GM12865 (cell line): Measurements from ENCODE around the gene LRRC59.
A peak's percentile ranks its signal among the peaks of the same experiment; 100 is the strongest.
"Not testable (repeated sequence)": the region's sequence is repeated elsewhere in the genome, so short reads cannot be mapped to it uniquely, and the experiment has no call there.

ENCODE experiments used
- DNase-seq: peaks from one replicate; pipeline ENCODE4 v3.0.0; 2010; ENCODE audit warnings: low read depth
- H3K4me3 ChIP-seq: 2 replicates; pipeline ENCODE4 v1.5.1; 2011; ENCODE audit warnings: mild to moderate bottlenecking, low read depth, low read length, control low read depth
- TF ChIP-seq, protein P1 (sequence below): IDR thresholded peaks from 2 replicates; pipeline ENCODE4 v1.5.1; 2011; ENCODE audit warnings: low read length, control low read depth, low read depth, inconsistent platforms; ENCODE audit not compliant: insufficient read depth; ENCODE audit errors: missing control alignments

LRRC59 gene

DNA sequence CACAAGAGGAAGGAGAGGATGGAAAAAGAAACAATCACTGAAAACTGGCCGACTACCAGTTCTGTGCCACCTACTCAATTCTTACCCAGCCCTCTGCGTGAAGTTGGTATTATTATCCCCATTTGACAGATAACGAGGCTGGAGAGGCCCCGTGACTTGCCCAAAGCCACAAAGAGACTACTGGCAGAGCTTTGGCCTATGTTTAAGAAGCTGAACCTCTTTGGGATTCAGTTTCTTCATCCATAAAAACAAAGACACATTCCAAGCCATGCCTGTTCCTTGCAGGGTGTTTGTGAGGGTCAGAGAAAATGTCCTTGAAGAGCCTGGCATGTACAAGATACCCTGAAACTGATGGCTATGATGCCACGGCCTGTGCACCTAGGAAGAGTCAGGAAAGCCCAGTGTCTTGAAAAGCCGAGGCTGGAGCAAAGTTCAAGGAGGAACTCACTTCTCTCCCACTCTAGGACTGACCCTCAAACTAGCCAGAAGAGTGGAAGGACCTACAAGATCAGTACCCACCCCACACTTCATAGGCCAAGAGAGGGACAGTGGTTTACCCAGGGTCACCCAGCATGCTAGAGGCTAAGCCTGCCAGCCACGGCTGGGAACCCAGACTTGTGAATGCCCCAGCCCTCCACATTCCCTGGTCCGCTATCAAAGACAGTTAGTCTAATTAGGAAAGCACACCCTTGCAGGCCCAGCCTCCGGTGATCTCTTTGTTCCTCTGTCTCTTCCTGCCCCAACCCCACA is 27.1 kb upstream of the LRRC59 start:
- H3K4me3 ChIP-seq: no peak overlapping the region
- no peak for DNase-seq
- TF ChIP-seq, protein P1, sequence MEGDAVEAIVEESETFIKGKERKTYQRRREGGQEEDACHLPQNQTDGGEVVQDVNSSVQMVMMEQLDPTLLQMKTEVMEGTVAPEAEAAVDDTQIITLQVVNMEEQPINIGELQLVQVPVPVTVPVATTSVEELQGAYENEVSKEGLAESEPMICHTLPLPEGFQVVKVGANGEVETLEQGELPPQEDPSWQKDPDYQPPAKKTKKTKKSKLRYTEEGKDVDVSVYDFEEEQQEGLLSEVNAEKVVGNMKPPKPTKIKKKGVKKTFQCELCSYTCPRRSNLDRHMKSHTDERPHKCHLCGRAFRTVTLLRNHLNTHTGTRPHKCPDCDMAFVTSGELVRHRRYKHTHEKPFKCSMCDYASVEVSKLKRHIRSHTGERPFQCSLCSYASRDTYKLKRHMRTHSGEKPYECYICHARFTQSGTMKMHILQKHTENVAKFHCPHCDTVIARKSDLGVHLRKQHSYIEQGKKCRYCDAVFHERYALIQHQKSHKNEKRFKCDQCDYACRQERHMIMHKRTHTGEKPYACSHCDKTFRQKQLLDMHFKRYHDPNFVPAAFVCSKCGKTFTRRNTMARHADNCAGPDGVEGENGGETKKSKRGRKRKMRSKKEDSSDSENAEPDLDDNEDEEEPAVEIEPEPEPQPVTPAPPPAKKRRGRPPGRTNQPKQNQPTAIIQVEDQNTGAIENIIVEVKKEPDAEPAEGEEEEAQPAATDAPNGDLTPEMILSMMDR: no peak

DNA sequence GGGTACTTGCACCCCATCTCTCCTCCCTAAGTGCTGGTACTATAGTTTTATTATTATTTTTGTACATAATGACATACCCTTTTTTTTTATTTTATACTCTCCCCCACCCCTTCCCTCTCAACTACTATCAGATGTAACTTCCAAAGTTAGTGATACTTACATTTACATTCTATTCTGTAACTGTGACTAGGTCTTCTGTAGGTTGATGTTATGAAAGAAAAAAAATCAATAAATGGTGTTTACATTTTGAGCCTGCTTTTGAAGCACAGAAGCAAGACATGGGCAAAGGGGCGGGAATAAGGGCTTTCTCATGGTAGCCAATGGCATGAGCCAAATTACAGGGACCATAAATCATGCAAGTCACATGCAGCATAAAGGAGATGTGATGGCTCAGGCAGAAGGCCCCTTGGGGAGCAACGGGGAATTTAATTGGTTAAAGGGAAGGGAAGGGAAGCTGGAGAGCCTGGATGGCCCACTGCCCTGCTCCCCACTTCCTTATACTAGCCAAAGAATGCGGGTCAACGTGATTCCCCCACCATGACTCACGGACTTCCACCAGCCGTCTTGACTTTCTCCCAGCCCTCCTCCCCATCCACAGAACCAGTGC is 26.3 kb upstream of the LRRC59 start:
- TF ChIP-seq, protein P1: no peak
- H3K4me3 ChIP-seq: no peak overlapping the region
- DNase-seq: no peak

DNA sequence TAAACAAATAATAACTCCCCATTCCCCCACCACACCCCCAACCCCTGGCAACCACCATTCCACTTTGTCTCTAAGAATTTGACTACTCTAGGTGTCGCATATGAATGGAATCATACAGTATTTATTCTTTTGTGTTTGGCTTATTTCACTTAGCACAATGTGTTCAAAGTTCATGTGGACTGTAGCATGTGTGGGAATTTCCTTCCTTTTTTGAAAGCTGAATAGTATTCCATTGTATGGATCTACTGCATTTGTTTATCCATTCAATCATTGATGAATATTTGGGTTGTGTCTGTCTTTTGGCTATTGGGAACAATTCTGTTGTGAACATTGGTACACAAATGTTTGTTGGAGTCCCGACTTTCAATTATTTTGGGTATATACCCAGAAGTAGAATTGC is 25.4 kb upstream of the LRRC59 start:
- TF ChIP-seq, protein P1: no peak
- no peak for DNase-seq
- no peak overlapping the region for H3K4me3 ChIP-seq

- H3K4me3 ChIP-seq: peak overlapping the region; percentile 40
- DNase-seq: peak; percentile 32
- TF ChIP-seq, protein P1: no peak
These were observed 24.2 kb upstream of the LRRC59 start for GRCh38 chr17:50421308-50422051.

- no peak overlapping the region for H3K4me3 ChIP-seq
- TF ChIP-seq, protein P1: no peak
- DNase-seq: no peak
These were observed 23.2 kb upstream of the LRRC59 start for GRCh38 chr17:50420419-50421112.

DNA sequence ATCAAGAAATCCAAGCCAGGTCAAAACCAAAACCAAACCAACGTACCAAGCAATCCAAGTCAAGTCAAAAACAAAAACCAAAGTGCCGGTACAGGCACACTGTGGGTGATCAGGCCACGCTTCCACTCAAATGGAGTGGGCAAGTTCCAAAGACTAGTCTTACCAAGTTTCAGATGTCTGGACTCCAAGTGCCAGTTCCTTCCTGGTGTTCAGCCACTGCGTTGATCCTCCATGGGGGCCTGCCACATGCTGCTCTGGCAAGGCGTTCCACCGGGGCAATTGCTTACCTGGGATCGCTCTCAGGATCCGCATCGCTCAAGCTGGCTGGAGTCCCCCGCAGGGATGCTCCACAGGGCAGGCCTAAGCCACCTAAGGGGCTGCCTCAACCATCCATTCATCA is 22.3 kb upstream of the LRRC59 start:
- not testable (repeated sequence) for DNase-seq, H3K4me3 ChIP-seq

DNA sequence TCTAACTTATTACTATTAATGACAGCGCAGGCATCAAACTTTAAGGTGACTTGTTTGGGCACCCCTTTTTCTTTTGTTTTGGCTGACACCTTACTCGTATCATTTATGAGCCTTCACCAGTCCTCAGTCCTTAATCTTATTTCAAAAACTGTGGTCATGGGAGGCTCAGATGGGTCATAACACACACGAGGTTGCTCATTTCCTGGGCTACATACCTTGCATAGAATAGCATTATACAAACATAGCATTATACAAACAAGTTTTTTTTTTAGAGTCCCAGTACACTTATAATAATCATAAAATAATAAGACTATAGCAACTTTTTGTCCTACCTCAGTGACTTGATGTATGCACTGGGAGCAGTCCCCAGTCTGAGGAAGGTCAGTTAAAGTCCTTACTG is 17.5 kb upstream of the LRRC59 start:
- TF ChIP-seq, protein P1: no peak
- DNase-seq: no peak
- H3K4me3 ChIP-seq: no peak overlapping the region
